ENCODE measurements around the gene AMN.

Gene AMN

DNA sequence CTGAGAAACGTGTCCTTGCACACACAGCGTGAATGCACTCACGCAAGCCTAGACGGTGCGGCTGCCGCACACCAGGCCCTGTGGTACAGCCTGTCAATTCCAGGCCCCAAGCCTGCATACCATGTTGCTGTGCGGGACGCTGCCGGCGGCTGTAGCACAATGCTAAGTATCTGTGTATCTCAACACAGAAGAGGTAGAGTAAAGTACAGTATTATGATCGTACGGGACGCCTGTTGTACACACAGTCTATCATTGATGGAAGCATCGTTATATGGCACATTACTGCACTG, 45.0 kb downstream of the AMN start:
- no peaks in the 10 kb centered on the region for H4K20me1 ChIP-seq (ENCODE audit: insufficient read depth)
- TF ChIP-seq, protein P1, sequence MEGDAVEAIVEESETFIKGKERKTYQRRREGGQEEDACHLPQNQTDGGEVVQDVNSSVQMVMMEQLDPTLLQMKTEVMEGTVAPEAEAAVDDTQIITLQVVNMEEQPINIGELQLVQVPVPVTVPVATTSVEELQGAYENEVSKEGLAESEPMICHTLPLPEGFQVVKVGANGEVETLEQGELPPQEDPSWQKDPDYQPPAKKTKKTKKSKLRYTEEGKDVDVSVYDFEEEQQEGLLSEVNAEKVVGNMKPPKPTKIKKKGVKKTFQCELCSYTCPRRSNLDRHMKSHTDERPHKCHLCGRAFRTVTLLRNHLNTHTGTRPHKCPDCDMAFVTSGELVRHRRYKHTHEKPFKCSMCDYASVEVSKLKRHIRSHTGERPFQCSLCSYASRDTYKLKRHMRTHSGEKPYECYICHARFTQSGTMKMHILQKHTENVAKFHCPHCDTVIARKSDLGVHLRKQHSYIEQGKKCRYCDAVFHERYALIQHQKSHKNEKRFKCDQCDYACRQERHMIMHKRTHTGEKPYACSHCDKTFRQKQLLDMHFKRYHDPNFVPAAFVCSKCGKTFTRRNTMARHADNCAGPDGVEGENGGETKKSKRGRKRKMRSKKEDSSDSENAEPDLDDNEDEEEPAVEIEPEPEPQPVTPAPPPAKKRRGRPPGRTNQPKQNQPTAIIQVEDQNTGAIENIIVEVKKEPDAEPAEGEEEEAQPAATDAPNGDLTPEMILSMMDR (conservative IDR thresholded peaks at IDR 0.05; ENCODE audit: low read depth, low read length) = no peak
- no peak overlapping the region for H3K27ac ChIP-seq
- no peak overlapping the region for H3K9ac ChIP-seq
- no peaks in the 10 kb centered on the region for H3K79me2 ChIP-seq (ENCODE audit: insufficient read depth, low read depth)
- no peak overlapping the region for H2AFZ ChIP-seq (ENCODE audit: low read depth)
- no peak overlapping the region for H3K4me2 ChIP-seq
- H3K4me3 ChIP-seq (IDR thresholded peaks at IDR 0.05; ENCODE audit: insufficient read depth, low read depth, low read length) = no peak overlapping the region
- no peaks in the 10 kb centered on the region for H3K27me3 ChIP-seq (ENCODE audit: insufficient read depth, low read depth)
- no peaks in the 10 kb centered on the region for H3K36me3 ChIP-seq (ENCODE audit: insufficient read depth)
- H3K4me1 ChIP-seq (ENCODE audit: low read depth, poor library complexity, severe bottlenecking) = no peaks in the 10 kb centered on the region

DNA sequence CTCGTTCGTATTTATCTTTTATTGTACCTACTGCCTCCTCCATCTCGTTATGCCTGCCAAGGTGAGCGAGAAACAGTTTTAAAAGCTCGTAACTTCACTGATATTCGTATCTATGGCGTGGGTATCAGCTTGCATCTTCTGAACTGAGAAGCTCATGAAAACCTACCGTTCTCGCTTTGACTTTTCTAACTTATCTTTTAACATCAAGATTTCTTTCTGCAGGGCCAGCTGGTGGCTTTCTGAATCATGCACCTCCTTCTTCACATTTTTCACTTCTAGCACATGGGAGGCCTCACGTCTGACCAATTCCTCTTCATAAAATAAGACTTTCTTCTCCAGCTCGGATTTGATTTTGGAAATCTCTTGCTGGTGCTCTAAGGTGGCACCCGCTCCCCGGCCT, 45.8 kb downstream of the AMN start:
- Histone ChIP-seq H3K4me3 (IDR thresholded peaks at IDR 0.05; ENCODE audit: insufficient read depth, low read depth, low read length) (no peak overlapping the region), H3K27ac (no peak overlapping the region), H3K36me3 (ENCODE audit: insufficient read depth) (no peaks in the 10 kb centered on the region), H3K9ac (no peak overlapping the region), H2AFZ (ENCODE audit: low read depth) (no peak overlapping the region), H3K4me2 (no peak overlapping the region), H3K27me3 (ENCODE audit: insufficient read depth, low read depth) (no peaks in the 10 kb centered on the region), H3K4me1 (ENCODE audit: low read depth, poor library complexity, severe bottlenecking) (no peaks in the 10 kb centered on the region), H3K79me2 (ENCODE audit: insufficient read depth, low read depth) (no peaks in the 10 kb centered on the region), H4K20me1 (ENCODE audit: insufficient read depth) (no peaks in the 10 kb centered on the region)
- TF ChIP-seq, protein P1 (conservative IDR thresholded peaks at IDR 0.05; ENCODE audit: low read depth, low read length) = no peak

DNA sequence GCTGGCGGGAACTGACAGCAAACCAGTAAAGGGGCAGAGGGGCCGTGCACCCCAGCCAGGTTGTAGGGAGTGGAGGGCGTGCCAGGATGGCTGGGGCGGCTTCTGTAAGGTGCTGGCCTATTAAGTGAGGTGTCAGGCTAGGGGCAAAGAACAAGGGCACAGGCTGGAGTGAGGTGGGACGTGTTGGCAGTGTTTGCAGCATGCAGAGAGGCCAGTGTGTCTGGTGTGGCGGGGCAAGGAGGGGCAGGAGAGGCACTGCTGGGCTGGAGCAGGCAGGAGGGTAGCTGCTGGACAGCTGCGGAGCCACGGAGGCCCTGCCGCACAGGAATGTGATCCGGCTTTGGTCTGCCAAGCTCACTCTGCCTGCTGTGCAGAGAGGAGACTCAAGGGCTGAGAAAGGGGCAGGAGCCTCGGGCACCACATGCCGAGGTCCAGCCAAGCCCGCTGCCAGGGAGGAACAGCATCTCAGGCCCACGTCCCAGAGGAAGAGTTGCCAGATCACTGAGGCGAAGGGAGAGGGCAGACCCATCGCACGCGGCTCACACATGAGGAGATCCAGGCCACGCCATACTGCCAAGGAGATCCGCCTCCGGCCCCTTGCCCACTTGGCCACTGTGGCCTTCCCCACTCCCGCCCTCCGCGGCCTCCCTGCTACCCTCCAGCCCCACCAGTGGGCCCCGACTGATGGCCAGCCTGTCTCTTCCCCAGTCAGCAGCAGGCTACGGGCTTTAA, 46.8 kb downstream of the AMN start:
- no peak overlapping the region for H3K4me2 ChIP-seq
- no peak overlapping the region for H3K9ac ChIP-seq
- no peak overlapping the region for H2AFZ ChIP-seq (ENCODE audit: low read depth)
- no peaks in the 10 kb centered on the region for H3K27me3 ChIP-seq (ENCODE audit: insufficient read depth, low read depth)
- H3K36me3 ChIP-seq (ENCODE audit: insufficient read depth) = no peaks in the 10 kb centered on the region
- no peaks in the 10 kb centered on the region for H4K20me1 ChIP-seq (ENCODE audit: insufficient read depth)
- no peaks in the 10 kb centered on the region for H3K4me1 ChIP-seq (ENCODE audit: low read depth, poor library complexity, severe bottlenecking)
- H3K79me2 ChIP-seq (ENCODE audit: insufficient read depth, low read depth) = no peaks in the 10 kb centered on the region
- no peak overlapping the region for H3K4me3 ChIP-seq (IDR thresholded peaks at IDR 0.05; ENCODE audit: insufficient read depth, low read depth, low read length)
- H3K27ac ChIP-seq = no peak overlapping the region
- TF ChIP-seq, protein P1 (conservative IDR thresholded peaks at IDR 0.05; ENCODE audit: low read depth, low read length) = no peak

DNA sequence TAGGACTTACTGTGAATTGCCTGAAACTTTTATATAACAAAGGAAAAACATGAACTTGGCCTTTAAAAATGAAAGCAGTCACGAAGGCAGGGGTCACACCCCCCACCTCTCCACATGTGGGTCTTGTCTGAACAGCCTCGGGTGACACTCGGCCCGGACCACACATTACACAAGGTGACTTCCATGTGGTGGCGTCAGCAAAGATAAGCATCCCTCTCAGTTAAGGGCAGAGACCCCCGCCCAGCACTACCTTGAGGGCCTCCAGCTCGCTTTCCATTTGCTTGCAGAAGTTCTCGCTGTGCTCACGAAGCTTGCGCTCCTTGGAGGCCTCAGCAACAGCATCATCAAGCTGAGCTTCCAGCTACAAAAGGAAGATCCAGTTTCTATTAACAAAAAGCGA, 47.4 kb downstream of the AMN start:
- H3K4me2 ChIP-seq = no peak overlapping the region
- TF ChIP-seq, protein P1 (conservative IDR thresholded peaks at IDR 0.05; ENCODE audit: low read depth, low read length) = no peak
- H3K79me2 ChIP-seq (ENCODE audit: insufficient read depth, low read depth) = no peaks in the 10 kb centered on the region
- no peak overlapping the region for H3K4me3 ChIP-seq (IDR thresholded peaks at IDR 0.05; ENCODE audit: insufficient read depth, low read depth, low read length)
- H3K36me3 ChIP-seq (ENCODE audit: insufficient read depth) = no peaks in the 10 kb centered on the region
- no peaks in the 10 kb centered on the region for H4K20me1 ChIP-seq (ENCODE audit: insufficient read depth)
- no peaks in the 10 kb centered on the region for H3K4me1 ChIP-seq (ENCODE audit: low read depth, poor library complexity, severe bottlenecking)
- no peaks in the 10 kb centered on the region for H3K27me3 ChIP-seq (ENCODE audit: insufficient read depth, low read depth)
- H3K27ac ChIP-seq = no peak overlapping the region
- H2AFZ ChIP-seq (ENCODE audit: low read depth) = no peak overlapping the region
- no peak overlapping the region for H3K9ac ChIP-seq

Data from KMS-11 (cell line).